Osteocyte (in vitro differentiated cells): ENCODE measurements around the gene CEP95. TPM values are rescaled to one million over a fixed set of nuclear protein-coding genes. Genes with fewer than 3 reads are reported as not detected.
"Not testable (repeated sequence)": the region's sequence is repeated elsewhere in the genome, so short reads cannot be mapped to it uniquely, and the experiment has no call there.

Experiments
- DNase-seq: peaks from one replicate; pipeline ENCODE4 v3.0.0; 2021; ENCODE audit warnings: mixed read lengths; ENCODE audit not compliant: unreplicated experiment; ENCODE audit errors: extremely low spot score
- H3K27ac Mint-ChIP-seq: one replicate; pipeline ENCODE4 v1.8.0; 2021; ENCODE audit warnings: mild to moderate bottlenecking, mixed read lengths; ENCODE audit not compliant: unreplicated experiment
- H3K27me3 Mint-ChIP-seq: one replicate; pipeline ENCODE4 v1.8.0; 2021; ENCODE audit warnings: mixed read lengths; ENCODE audit not compliant: unreplicated experiment
- H3K36me3 Mint-ChIP-seq: one replicate; pipeline ENCODE4 v1.8.0; 2021; ENCODE audit warnings: mixed read lengths; ENCODE audit not compliant: unreplicated experiment
- H3K4me1 Mint-ChIP-seq: one replicate; pipeline ENCODE4 v1.8.0; 2021; ENCODE audit warnings: mixed read lengths; ENCODE audit not compliant: unreplicated experiment
- H3K4me3 Mint-ChIP-seq: one replicate; pipeline ENCODE4 v1.8.0; 2021; ENCODE audit warnings: mild to moderate bottlenecking, moderate library complexity, mixed read lengths; ENCODE audit not compliant: unreplicated experiment
- H3K9me3 Mint-ChIP-seq: one replicate; pipeline ENCODE4 v1.8.0; 2021; ENCODE audit warnings: mixed read lengths; ENCODE audit not compliant: unreplicated experiment
- total RNA-seq: library from RNA; stranded (reverse); gene quantifications from 2 replicates; pipeline ENCODE4 v1.2.1, GENCODE V29; 2021
- TF ChIP-seq, protein P1 (sequence below): fragments of 200-600 bp; sonication (generic); IDR thresholded peaks from 2 replicates; pipeline ENCODE4 v1.5.0; 2021; ENCODE audit warnings: antibody characterized with exemption, mild to moderate bottlenecking, moderate library complexity

CEP95 gene
- total RNA-seq, 1 donor from 2014 or later: 47.8 TPM

DNA sequence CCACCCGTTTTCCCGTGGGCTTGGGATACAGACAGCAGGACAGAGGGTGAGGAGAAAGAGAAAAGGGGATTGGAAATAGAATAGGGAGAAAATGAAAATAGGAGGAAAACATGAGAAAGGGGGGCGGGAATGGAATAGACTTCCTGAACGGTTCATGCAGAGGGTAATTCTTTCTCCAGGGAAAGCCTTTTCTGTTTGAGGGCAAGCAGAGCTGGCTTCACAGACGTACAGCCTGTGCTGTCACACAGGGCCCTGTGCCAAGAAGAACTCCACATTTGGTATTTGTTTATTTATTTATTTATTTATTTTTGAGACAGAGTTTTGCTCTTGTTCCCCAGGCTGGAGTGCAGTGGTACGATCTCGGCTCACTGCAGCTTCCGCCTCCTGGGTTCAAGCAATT is 45.8 kb upstream of the CEP95 start:
- Mint-ChIP-seq H3K4me3 (no peak overlapping the region), H3K4me1 (peaks cover 18% of the 10 kb centered on the region), H3K36me3 (no peaks in the 10 kb centered on the region), H3K27me3 (peaks cover 7% of the 10 kb centered on the region), H3K9me3 (no peaks in the 10 kb centered on the region), H3K27ac (no peak overlapping the region)
- DNase-seq: no peak
- TF ChIP-seq, protein P1, sequence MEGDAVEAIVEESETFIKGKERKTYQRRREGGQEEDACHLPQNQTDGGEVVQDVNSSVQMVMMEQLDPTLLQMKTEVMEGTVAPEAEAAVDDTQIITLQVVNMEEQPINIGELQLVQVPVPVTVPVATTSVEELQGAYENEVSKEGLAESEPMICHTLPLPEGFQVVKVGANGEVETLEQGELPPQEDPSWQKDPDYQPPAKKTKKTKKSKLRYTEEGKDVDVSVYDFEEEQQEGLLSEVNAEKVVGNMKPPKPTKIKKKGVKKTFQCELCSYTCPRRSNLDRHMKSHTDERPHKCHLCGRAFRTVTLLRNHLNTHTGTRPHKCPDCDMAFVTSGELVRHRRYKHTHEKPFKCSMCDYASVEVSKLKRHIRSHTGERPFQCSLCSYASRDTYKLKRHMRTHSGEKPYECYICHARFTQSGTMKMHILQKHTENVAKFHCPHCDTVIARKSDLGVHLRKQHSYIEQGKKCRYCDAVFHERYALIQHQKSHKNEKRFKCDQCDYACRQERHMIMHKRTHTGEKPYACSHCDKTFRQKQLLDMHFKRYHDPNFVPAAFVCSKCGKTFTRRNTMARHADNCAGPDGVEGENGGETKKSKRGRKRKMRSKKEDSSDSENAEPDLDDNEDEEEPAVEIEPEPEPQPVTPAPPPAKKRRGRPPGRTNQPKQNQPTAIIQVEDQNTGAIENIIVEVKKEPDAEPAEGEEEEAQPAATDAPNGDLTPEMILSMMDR: no peak

DNA sequence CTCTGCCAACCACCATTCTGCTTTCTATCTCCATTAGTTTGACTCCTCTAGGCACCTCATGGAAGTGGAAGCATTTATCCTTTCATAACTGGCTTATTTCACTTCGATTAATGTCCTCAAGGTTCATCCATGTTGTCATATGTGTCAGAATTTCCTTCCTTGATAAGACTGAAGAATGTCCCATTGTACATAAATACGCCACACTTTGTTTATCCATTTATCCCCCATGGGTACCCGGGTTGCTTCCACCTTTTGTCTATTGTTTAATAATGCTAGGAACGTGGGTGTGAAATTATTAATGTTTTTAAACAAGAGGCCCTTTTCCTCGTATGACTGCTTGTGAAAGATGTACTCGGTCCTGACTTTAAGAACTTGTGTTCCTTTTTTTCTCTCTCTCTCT is 45.0 kb upstream of the CEP95 start:
- DNase-seq: no peak
- H3K27ac Mint-ChIP-seq: no peak overlapping the region
- H3K36me3 Mint-ChIP-seq: no peaks in the 10 kb centered on the region
- no peak overlapping the region for H3K4me3 Mint-ChIP-seq
- peaks cover 17% of the 10 kb centered on the region for H3K4me1 Mint-ChIP-seq
- peaks cover 7% of the 10 kb centered on the region for H3K27me3 Mint-ChIP-seq
- no peaks in the 10 kb centered on the region for H3K9me3 Mint-ChIP-seq
- TF ChIP-seq, protein P1: no peak

DNA sequence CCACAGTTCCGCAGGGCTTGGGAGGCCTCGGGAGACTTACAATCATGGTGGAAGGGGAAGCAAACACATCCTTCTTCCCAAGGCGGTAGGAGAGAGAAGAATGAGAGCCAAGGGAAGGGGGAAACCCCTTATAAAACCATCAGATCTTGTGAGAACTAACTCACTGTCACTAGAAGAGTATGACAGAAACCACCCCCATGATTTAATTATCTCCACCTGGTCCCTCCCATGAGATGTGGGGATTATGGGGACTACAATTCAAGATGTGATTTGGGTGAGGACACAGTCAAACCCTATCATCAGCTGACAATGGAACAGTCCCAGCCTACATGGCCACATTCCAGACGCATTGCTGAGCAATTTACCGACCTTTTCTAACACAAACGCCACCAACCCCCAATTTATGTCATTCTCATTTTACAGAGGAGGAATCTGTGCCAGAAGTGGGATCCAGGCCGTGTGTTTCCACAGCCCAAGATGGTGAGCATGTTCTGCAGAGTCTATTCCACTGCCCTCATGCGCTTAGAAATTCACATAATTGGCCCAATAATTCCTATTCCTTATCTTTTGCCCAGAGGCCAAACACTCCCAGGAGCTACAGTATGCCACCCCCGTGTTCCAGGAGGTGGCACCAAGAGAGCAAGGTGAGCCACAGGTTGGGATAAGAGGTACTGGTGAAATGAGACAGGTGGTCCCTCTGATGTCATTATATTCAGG is 40.6 kb upstream of the CEP95 start:
- Mint-ChIP-seq H3K27ac (no peak overlapping the region), H3K9me3 (no peaks in the 10 kb centered on the region), H3K4me1 (no peaks in the 10 kb centered on the region), H3K36me3 (no peaks in the 10 kb centered on the region), H3K4me3 (no peak overlapping the region), H3K27me3 (peaks cover 10% of the 10 kb centered on the region)
- no peak for DNase-seq
- TF ChIP-seq, protein P1: no peak

DNA sequence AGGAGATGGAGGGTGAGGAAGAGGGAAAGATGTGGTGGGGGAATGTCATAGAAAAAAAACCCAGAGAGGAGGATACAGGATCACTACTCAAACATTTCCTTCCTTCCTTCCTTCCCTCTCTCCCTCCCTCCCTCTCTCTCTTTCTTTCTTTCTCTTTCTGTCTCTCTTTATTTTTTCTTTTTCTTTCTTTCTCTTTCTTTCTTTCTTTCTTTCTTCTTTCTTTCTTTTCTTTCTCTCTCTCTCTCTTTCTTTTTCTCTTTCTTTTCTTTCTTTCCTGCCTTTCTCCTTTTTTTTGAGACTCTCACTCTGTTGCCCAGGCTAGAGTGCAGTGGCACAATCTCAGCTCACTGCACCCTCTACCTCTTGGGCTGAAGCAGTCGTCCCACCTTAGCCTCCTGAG is 39.9 kb upstream of the CEP95 start:
- not testable (repeated sequence) for H3K27me3 Mint-ChIP-seq, DNase-seq, H3K4me1 Mint-ChIP-seq, H3K27ac Mint-ChIP-seq, H3K9me3 Mint-ChIP-seq, H3K4me3 Mint-ChIP-seq, H3K36me3 Mint-ChIP-seq

DNA sequence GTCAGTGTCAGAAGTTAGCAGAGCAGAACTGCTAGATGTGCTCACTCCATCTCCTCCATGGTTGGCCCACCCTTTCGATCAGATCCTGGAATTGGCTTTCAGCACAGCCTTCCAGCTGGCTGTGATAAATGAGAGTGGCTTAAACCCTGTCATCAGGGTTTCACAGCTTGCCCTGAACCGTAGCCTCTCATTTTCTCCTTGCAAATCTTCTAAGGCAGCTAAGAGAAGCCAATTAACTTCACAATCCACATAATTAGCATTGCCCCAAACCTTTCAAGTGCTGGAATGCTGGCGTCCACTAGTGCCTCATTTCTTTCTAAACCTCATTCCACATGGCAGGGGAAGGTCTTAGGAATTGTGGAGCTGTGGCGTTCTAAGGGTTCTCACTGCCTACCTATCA is 36.2 kb upstream of the CEP95 start:
- no peaks in the 10 kb centered on the region for H3K36me3 Mint-ChIP-seq
- TF ChIP-seq, protein P1: no peak
- no peaks in the 10 kb centered on the region for H3K4me1 Mint-ChIP-seq
- H3K27ac Mint-ChIP-seq: no peak overlapping the region
- H3K9me3 Mint-ChIP-seq: no peaks in the 10 kb centered on the region
- H3K4me3 Mint-ChIP-seq: no peak overlapping the region
- H3K27me3 Mint-ChIP-seq: peaks cover 6% of the 10 kb centered on the region
- no peak for DNase-seq
